ENCODE data around the gene SERPINB6. TPM values are rescaled to one million over a fixed set of nuclear protein-coding genes. Genes with fewer than 3 reads are reported as not detected.

SERPINB6 gene
- total and polyA plus RNA-seq, 8 donors = 99.3 to 134 (median 122) TPM

DNA sequence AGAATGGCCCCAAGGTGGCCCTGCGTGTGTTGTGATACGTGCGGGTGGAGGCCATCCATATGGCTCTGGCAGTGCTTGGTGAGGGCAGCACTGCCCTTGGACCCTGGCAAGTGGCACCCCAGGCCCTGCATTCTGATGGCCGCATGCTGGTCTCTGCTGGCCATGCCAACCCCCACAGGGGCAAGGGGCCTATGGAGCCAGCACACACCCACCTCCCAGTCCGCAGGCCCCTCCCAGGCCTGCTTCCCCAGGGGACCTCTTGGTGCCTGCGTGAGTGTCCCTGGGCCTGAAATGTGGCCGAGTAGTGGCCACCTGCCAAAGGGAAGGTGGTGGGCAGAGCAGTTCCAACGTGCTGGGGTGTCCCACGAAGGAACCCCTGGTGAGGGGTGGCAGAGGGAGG lies 45.9 kb upstream of the SERPINB6 start:
- ATAC-seq = no peak
- DNase-seq = no peak
- peaks cover 0 to 76% of the 10 kb centered on the region in 2 donors for H3K36me3 ChIP-seq
- no peak overlapping the region for H3K4me3 ChIP-seq
- peaks cover 2 to 36% of the 10 kb centered on the region in 2 donors for H3K4me1 ChIP-seq
- intact Hi-C loops (cut with DNase I) = no loop called here
- TF ChIP-seq, protein P1, sequence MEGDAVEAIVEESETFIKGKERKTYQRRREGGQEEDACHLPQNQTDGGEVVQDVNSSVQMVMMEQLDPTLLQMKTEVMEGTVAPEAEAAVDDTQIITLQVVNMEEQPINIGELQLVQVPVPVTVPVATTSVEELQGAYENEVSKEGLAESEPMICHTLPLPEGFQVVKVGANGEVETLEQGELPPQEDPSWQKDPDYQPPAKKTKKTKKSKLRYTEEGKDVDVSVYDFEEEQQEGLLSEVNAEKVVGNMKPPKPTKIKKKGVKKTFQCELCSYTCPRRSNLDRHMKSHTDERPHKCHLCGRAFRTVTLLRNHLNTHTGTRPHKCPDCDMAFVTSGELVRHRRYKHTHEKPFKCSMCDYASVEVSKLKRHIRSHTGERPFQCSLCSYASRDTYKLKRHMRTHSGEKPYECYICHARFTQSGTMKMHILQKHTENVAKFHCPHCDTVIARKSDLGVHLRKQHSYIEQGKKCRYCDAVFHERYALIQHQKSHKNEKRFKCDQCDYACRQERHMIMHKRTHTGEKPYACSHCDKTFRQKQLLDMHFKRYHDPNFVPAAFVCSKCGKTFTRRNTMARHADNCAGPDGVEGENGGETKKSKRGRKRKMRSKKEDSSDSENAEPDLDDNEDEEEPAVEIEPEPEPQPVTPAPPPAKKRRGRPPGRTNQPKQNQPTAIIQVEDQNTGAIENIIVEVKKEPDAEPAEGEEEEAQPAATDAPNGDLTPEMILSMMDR (IDR thresholded peaks at IDR 0.05) = no peak
- H3K27ac ChIP-seq = no peak overlapping the region
- no peaks in the 10 kb centered on the region for H3K27me3 ChIP-seq
- peaks cover 0 to 3% of the 10 kb centered on the region in 2 donors for H3K9me3 ChIP-seq

DNA sequence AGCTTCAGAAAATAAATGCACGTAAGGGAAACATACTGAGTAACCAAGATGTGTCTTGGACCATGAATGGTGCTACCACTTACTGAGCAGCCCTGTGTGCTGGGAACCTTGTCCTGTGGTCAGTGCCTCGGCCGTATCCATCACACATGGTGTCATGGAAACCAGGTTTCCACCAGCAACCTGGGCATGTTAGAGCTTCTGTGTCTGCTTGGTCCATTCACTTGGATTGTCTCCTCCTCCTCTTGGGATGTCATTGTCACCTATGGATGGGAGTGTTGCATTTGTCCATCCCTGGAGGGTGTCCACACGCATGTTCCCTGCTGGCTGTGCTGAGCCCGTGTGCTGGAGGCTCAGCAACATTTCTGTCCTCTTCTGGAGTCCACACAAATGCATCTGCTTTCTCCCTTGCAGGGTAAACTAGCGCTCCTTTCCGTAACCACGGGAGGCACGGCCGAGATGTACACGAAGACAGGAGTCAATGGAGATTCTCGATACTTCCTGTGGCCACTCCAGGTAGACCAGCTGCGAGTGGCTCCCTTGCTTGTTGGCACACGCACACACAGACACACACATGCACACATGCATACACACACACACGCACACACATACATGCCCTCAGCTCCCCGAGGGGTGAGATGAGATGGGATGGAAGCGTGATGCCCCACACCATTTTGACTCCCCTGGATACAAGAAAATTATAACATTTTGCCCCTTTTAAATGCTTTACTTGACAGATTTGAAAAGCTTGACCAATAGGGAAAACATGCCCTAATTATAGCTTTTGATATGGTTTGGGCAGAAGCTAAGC lies 45.3 kb upstream of the SERPINB6 start:
- TF ChIP-seq, protein P1 (IDR thresholded peaks at IDR 0.05) = no peak
- ATAC-seq (no peak), DNase-seq (no peak)
- Histone ChIP-seq H3K4me3 (no peak overlapping the region), H3K9me3 (peaks cover 0 to 9% of the 10 kb centered on the region in 2 donors), H3K27me3 (no peaks in the 10 kb centered on the region), H3K4me1 (peaks cover 0 to 30% of the 10 kb centered on the region in 2 donors), H3K27ac (no peak overlapping the region), H3K36me3 (peaks cover 0 to 82% of the 10 kb centered on the region in 2 donors)
- intact Hi-C loops (cut with DNase I) = no loop called here

GRCh38 chr6:3015144-3015543 lies 43.8 kb upstream of the SERPINB6 start:
- peaks cover 0 to 23% of the 10 kb centered on the region in 2 donors for H3K4me1 ChIP-seq
- DNase-seq (no peak), ATAC-seq (no peak)
- intact Hi-C loops (cut with DNase I) = no loop called here
- H3K27me3 ChIP-seq = no peaks in the 10 kb centered on the region
- no peak overlapping the region for H3K4me3 ChIP-seq
- peaks cover 0 to 88% of the 10 kb centered on the region in 2 donors for H3K36me3 ChIP-seq
- TF ChIP-seq, protein P1 (IDR thresholded peaks at IDR 0.05) = no peak
- H3K9me3 ChIP-seq = peaks cover 0 to 20% of the 10 kb centered on the region in 2 donors
- no peak overlapping the region for H3K27ac ChIP-seq

DNA sequence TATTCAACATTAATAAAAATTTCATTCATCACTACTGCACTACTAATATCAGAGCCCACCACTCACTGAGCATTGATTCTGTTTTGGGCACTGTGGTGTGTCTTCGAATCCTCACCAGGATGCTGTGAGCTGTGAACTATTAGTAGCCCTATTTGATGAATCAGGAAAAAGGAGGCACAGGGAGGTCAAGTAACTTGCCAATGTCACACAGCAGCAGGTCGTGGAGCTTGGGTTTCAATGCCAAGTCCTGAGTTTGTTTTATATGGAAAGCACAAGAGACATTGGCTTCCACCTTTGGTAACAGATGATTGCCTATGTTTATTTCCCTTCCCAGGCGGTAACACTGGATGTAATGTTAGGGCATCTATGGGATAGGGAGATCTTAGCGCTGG lies 43.3 kb upstream of the SERPINB6 start:
- TF ChIP-seq, protein P1 (IDR thresholded peaks at IDR 0.05) = no peak
- DNase-seq (no peak), ATAC-seq (no peak)
- Histone ChIP-seq H3K9me3 (peaks cover 0 to 20% of the 10 kb centered on the region in 2 donors), H3K4me1 (peaks cover 0 to 20% of the 10 kb centered on the region in 2 donors), H3K36me3 (peaks cover 0 to 88% of the 10 kb centered on the region in 2 donors), H3K27me3 (no peaks in the 10 kb centered on the region), H3K4me3 (no peak overlapping the region), H3K27ac (peak overlapping the region in 1 of 2 donors; percentile 83)
- intact Hi-C loops (cut with DNase I) = no loop called here

DNA sequence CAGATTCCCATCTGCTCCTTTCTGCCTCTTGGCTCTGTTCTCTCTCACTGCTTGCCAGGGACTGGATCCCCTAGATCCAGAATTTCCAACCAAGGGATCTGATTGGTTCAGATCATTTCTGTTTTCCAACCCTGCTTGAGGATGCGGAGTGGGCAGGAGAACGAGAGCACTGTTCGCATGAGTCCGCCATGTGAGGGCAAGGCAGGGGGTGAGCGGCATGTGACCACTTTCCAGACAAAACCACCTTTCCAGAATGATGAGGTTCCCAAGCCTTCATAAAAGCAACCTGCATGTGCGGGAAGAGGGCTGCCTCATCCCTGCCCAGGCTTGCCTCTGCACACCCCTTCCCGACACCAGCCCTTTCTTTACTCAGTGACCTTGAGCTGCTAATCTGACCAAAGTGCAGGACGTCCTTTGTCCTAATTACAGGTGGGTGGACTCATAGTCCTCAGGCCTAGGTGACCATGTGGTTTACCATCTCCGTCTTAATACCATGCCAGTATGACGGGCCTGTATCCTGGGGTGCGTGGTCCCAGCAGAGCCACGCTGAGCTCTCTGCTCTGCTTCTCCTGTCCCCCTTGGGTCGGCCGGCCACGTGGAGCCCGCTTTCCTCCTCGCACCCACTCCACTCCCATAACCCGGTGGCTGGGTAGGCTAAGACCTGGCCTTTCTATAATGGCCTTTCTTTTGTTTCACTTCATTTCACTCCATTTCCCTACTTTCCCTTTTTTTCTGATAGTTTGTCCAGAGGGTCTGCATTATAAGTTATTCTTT lies 42.7 kb upstream of the SERPINB6 start:
- Histone ChIP-seq H3K27me3 (no peaks in the 10 kb centered on the region), H3K27ac (peak overlapping the region in 1 of 2 donors; percentile 83), H3K36me3 (peaks cover 0 to 87% of the 10 kb centered on the region in 2 donors), H3K4me1 (peaks cover 0 to 15% of the 10 kb centered on the region in 2 donors), H3K4me3 (no peak overlapping the region), H3K9me3 (peaks cover 0 to 20% of the 10 kb centered on the region in 2 donors)
- TF ChIP-seq, protein P1 (IDR thresholded peaks at IDR 0.05) = no peak
- DNase-seq (no peak), ATAC-seq (no peak)
- intact Hi-C loops (cut with DNase I) = no loop called here

All from left lung (tissue), 10 donors.